DMS53 treated with DMSO at 0.1 percent for 48 hours (cell line): Measurements from ENCODE around the gene GPN3.
"Not testable (repeated sequence)": the region's sequence is repeated elsewhere in the genome, so short reads cannot be mapped to it uniquely, and the experiment has no call there.

ENCODE experiments used
- DNase-seq: peaks from one replicate; lab custom pipeline; 2025; ENCODE audit not compliant: unreplicated experiment; lab: John Stamatoyannopoulos, UW

The GPN3 gene

GRCh38 chr12:110449799-110450497, 18.1 kb downstream of the GPN3 start, which contains the start of gene ARPC3:
Gene ARPC3, minus strand, starts transcription at chr12:110450337. Its CDS starts 77 bp downstream, at chr12:110450260.
- peak; percentile 94 for DNase-seq

GRCh38 chr12:110444455-110444854, 23.6 kb downstream of the GPN3 start:
- no peak for DNase-seq

GRCh38 chr12:110436231-110436630, 31.8 kb downstream of the GPN3 start:
- DNase-seq: no peak

GRCh38 chr12:110431957-110432587, 36.0 kb downstream of the GPN3 start:
- no peak for DNase-seq

- DNase-seq: not testable (repeated sequence)
Measured at GRCh38 chr12:110429676-110430075, 38.4 kb downstream of the GPN3 start.

GRCh38 chr12:110426406-110426805, 41.7 kb downstream of the GPN3 start:
- no peak for DNase-seq

GRCh38 chr12:110424237-110424636, 43.8 kb downstream of the GPN3 start:
- no peak for DNase-seq

GRCh38 chr12:110421701-110422100, 46.4 kb downstream of the GPN3 start:
- DNase-seq: no peak

- no peak for DNase-seq
Measured at GRCh38 chr12:110421159-110421661, 46.8 kb downstream of the GPN3 start.

GRCh38 chr12:110420644-110421043, 47.4 kb downstream of the GPN3 start:
- not testable (repeated sequence) for DNase-seq

GRCh38 chr12:110417113-110417512, 50.9 kb downstream of the GPN3 start:
- not testable (repeated sequence) for DNase-seq

- DNase-seq: not testable (repeated sequence)
Measured at GRCh38 chr12:110410086-110410485, 58.0 kb downstream of the GPN3 start.

- not testable (repeated sequence) for DNase-seq
Measured at GRCh38 chr12:110405126-110405662, 62.9 kb downstream of the GPN3 start.

GRCh38 chr12:110403976-110404682, 63.9 kb downstream of the GPN3 start:
- peak; percentile 88 for DNase-seq

GRCh38 chr12:110403146-110403975, 64.7 kb downstream of the GPN3 start, which contains the start of gene ANAPC7:
Gene ANAPC7, minus strand, starts transcription at chr12:110403708. Its CDS starts 81 bp downstream, at chr12:110403627.
- DNase-seq: peak; percentile 90
